Measurements from ENCODE around the gene C11orf52. TPM values are rescaled to one million over a fixed set of nuclear protein-coding genes. Genes with fewer than 3 reads are reported as not detected.

The C11orf52 gene
- total and polyA plus RNA-seq, 2 of the 13 experiments (the other 11 are each of a cell fraction or from before 2014, with no cell fraction given): 7.4 to 11.0 TPM

- TF ChIP-seq ATF6 (CRISPR knock-in tag; conservative IDR thresholded peaks at IDR 0.05) (no peak), FOXM1 (CRISPR knock-in tag; IDR thresholded peaks at IDR 0.05) (no peak), NONO (IDR thresholded peaks at IDR 0.05) (no peak), NONO (CRISPR knock-in tag; conservative IDR thresholded peaks at IDR 0.05) (peak; percentile 72; the same call in 1 of the 2 replicates), NCOA2 (CRISPR knock-in tag; IDR thresholded peaks at IDR 0.05) (no peak), KMT2B (CRISPR knock-in tag; IDR thresholded peaks at IDR 0.05) (peak; percentile 95), ZBTB43 (CRISPR knock-in tag; conservative IDR thresholded peaks at IDR 0.05) (0 out of 2 replicates have a peak, but pooled peaks have one; percentile 12), ZNF496 (CRISPR knock-in tag; IDR thresholded peaks at IDR 0.05; ENCODE audit: insufficient replicate concordance) (no peak), ZNF782 (CRISPR knock-in tag; IDR thresholded peaks at IDR 0.05; ENCODE audit: borderline replicate concordance) (no peak), ZFP36L2 (CRISPR knock-in tag; IDR thresholded peaks at IDR 0.05) (no peak), LBX2 (CRISPR knock-in tag; IDR thresholded peaks at IDR 0.05; ENCODE audit: borderline replicate concordance) (no peak), BCL3 (CRISPR knock-in tag; IDR thresholded peaks at IDR 0.05) (peak; percentile 92), MAX (IDR thresholded peaks at IDR 0.05) (no peak), NR2F1 (CRISPR knock-in tag; IDR thresholded peaks at IDR 0.05) (no peak), ZHX2 (IDR thresholded peaks at IDR 0.05; ENCODE audit: low read depth) (no peak), ZHX2 (CRISPR knock-in tag; IDR thresholded peaks at IDR 0.05; ENCODE audit: borderline replicate concordance) (no peak), NR0B2 (CRISPR knock-in tag; IDR thresholded peaks at IDR 0.05) (peak; percentile 81; the same call in 1 of the 2 replicates)
Measured at GRCh38 chr11:111870886-111871692, 47.6 kb upstream of the C11orf52 start, which contains the start of gene ALG9 (continued).
